ENCODE measurements around the gene ALG1. TPM values are rescaled to one million over a fixed set of nuclear protein-coding genes. Genes with fewer than 3 reads are reported as not detected.
"Not testable (repeated sequence)": the region's sequence is repeated elsewhere in the genome, so short reads cannot be mapped to it uniquely, and the experiment has no call there.

The ALG1 gene
- total and polyA plus RNA-seq, 10 of the 15 experiments (the other 5 are each of a cell fraction or from before 2014, with no cell fraction given) = 1.5 to 43.2 (median 23.8) TPM

DNA sequence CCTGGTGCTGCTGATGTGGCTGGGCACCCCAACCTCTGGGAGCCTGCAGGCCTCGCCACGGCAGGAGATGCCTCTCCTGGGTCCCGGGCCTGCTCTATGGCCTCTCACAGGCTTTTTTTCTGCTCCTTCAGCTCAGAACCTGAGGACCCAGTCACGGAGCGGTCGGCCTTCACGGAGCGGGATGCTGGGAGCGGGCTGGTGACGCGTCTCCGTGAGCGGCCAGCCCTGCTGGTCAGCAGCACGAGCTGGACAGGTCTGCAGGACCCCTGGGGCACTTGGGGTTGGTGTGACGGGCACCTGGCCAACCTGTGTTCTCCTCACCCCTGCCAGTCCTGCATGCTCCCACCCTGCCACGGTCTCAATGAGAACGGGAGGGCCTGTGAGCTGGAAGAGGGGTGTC, 7.0 kb downstream of the ALG1 start:
- no peaks in the 10 kb centered on the region for H4K20me1 ChIP-seq (ENCODE audit: control insufficient read depth, insufficient read depth)
- H3K9me3 ChIP-seq (replicated peaks; ENCODE audit: control insufficient read depth, insufficient read depth, low read length) = no peaks in the 10 kb centered on the region
- DNase-seq (ENCODE audit: low read depth, low spot score) (no peak), FAIRE-seq (no peak), ATAC-seq (no peak)
- no peaks in the 10 kb centered on the region for H3K79me2 ChIP-seq (ENCODE audit: control insufficient read depth, insufficient read depth, low read length)
- in situ Hi-C loops (cut with MboI) = no loop called here
- no peaks in the 10 kb centered on the region for H3K4me1 ChIP-seq (ENCODE audit: control insufficient read depth, insufficient read depth, low read length)
- no TSS peak for BruUV-seq (replicated peaks)
- ChIA-PET POLR2A (no interaction called here), SMC1A (ENCODE audit: uncharacterized antibody, unreplicated experiment) (no interaction called here), RAD21 (ENCODE audit: unreplicated experiment) (no interaction called here), CTCF (no interaction called here)
- H2AFZ ChIP-seq (ENCODE audit: control insufficient read depth, low read depth, low read length) = no peak overlapping the region
- no peak overlapping the region for H3K4me2 ChIP-seq (ENCODE audit: control insufficient read depth, insufficient read depth)
- peaks cover 5% of the 10 kb centered on the region in 2 experiments; a peak in 3 of 4 replicates for H3K36me3 ChIP-seq (ENCODE audit: control insufficient read depth in 2 of 2, insufficient read depth in 2 of 2, low read length in 1 of 2)
- H3K9ac ChIP-seq (ENCODE audit: control insufficient read depth, insufficient read depth, low read length) = no peak overlapping the region
- H3K27me3 ChIP-seq (replicated peaks in 1 of 2; ENCODE audit: control insufficient read depth in 2 of 2, insufficient read depth in 2 of 2, low read length in 1 of 2) = no peaks in the 10 kb centered on the region
- WGBS (ENCODE audit: insufficient coverage, insufficient replicate concordance, low lambda C conversion rate, missing lambda C conversion rate) = 93% methylated on average over 17 of the region's 17 CpGs
- H3K27ac ChIP-seq (ENCODE audit: control insufficient read depth, insufficient read depth) = no peak overlapping the region
- no peak overlapping the region for H3K4me3 ChIP-seq
- intact Hi-C loops (cut with micrococcal nuclease; ENCODE audit: unreplicated experiment) = no loop called here
- TF ChIP-seq MAX (IDR thresholded peaks at IDR 0.05; ENCODE audit: low read depth, low read length) (no peak), BCL11A (IDR thresholded peaks at IDR 0.05; ENCODE audit: low read depth, low read length) (no peak), ESRRA (IDR thresholded peaks at IDR 0.05; ENCODE audit: low read length) (no peak), ZNF24 (IDR thresholded peaks at IDR 0.05) (no peak), BACH1 (IDR thresholded peaks at IDR 0.05; ENCODE audit: borderline replicate concordance) (no peak), RUNX3 (IDR thresholded peaks at IDR 0.05; ENCODE audit: low read length) (no peak), USF1 (IDR thresholded peaks at IDR 0.05; ENCODE audit: borderline replicate concordance, extremely low read length, insufficient read depth, low read depth, low read length) (no peak), POLR2AphosphoS5 (IDR thresholded peaks at IDR 0.05; ENCODE audit: low read length) (no peak), ELK1 (IDR thresholded peaks at IDR 0.05; ENCODE audit: low read depth, low read length) (no peak), HDAC2 (IDR thresholded peaks at IDR 0.05) (no peak), NFYA (IDR thresholded peaks at IDR 0.05; ENCODE audit: borderline replicate concordance, low read depth, low read length) (no peak)
- TF ChIP-seq, protein P1, sequence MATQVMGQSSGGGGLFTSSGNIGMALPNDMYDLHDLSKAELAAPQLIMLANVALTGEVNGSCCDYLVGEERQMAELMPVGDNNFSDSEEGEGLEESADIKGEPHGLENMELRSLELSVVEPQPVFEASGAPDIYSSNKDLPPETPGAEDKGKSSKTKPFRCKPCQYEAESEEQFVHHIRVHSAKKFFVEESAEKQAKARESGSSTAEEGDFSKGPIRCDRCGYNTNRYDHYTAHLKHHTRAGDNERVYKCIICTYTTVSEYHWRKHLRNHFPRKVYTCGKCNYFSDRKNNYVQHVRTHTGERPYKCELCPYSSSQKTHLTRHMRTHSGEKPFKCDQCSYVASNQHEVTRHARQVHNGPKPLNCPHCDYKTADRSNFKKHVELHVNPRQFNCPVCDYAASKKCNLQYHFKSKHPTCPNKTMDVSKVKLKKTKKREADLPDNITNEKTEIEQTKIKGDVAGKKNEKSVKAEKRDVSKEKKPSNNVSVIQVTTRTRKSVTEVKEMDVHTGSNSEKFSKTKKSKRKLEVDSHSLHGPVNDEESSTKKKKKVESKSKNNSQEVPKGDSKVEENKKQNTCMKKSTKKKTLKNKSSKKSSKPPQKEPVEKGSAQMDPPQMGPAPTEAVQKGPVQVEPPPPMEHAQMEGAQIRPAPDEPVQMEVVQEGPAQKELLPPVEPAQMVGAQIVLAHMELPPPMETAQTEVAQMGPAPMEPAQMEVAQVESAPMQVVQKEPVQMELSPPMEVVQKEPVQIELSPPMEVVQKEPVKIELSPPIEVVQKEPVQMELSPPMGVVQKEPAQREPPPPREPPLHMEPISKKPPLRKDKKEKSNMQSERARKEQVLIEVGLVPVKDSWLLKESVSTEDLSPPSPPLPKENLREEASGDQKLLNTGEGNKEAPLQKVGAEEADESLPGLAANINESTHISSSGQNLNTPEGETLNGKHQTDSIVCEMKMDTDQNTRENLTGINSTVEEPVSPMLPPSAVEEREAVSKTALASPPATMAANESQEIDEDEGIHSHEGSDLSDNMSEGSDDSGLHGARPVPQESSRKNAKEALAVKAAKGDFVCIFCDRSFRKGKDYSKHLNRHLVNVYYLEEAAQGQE (IDR thresholded peaks at IDR 0.05; ENCODE audit: low read depth, low read length) = no peak

- FAIRE-seq; POLR2A ChIA-PET; CTCF ChIA-PET; H4K20me1 ChIP-seq (ENCODE audit: control insufficient read depth, insufficient read depth); H3K27me3 ChIP-seq (replicated peaks in 1 of 2; ENCODE audit: control insufficient read depth in 2 of 2, insufficient read depth in 2 of 2, low read length in 1 of 2); H3K9ac ChIP-seq (ENCODE audit: control insufficient read depth, insufficient read depth, low read length); H3K4me3 ChIP-seq; H2AFZ ChIP-seq (ENCODE audit: control insufficient read depth, low read depth, low read length); H3K9me3 ChIP-seq (replicated peaks; ENCODE audit: control insufficient read depth, insufficient read depth, low read length); ATAC-seq; H3K79me2 ChIP-seq (ENCODE audit: control insufficient read depth, insufficient read depth, low read length); DNase-seq (ENCODE audit: low read depth, low spot score); H3K4me1 ChIP-seq (ENCODE audit: control insufficient read depth, insufficient read depth, low read length); H3K27ac ChIP-seq (ENCODE audit: control insufficient read depth, insufficient read depth); SMC1A ChIA-PET (ENCODE audit: uncharacterized antibody, unreplicated experiment); RAD21 ChIA-PET (ENCODE audit: unreplicated experiment); intact Hi-C loops (cut with micrococcal nuclease; ENCODE audit: unreplicated experiment); H3K36me3 ChIP-seq (ENCODE audit: control insufficient read depth in 2 of 2, insufficient read depth in 2 of 2, low read length in 1 of 2); BruUV-seq (replicated peaks); H3K4me2 ChIP-seq (ENCODE audit: control insufficient read depth, insufficient read depth): not testable (repeated sequence)
- in situ Hi-C loops (cut with MboI) = loop anchor here (10.0 kb wide), 1 partner anchor 236 kb away; the partner anchor contains the start of genes GLYR1 and UBN1
- WGBS (ENCODE audit: insufficient coverage, insufficient replicate concordance, low lambda C conversion rate, missing lambda C conversion rate) = 95% methylated on average over 12 of the region's 12 CpGs
Measured at GRCh38 chr16:5080461-5080860, 8.8 kb downstream of the ALG1 start.

Data from GM12878 (cell line).